WTC11 (cell line): ENCODE measurements around the gene OCIAD1. TPM values are rescaled to one million over a fixed set of nuclear protein-coding genes. Genes with fewer than 3 reads are reported as not detected.

ENCODE experiments used
- ATAC-seq: fragments of 200-7000 bp; cut with Tn5 transposase; 2 replicates; pipeline ENCODE4 v1.10.0; 2021; ENCODE audit warnings: mild to moderate bottlenecking, moderate library complexity
- CTCF ChIA-PET: fragments of 300-600 bp; sonication (Branson Sonifier 250); formaldehyde crosslinking; loops from one replicate; lab custom pipeline; 2021; ENCODE audit warnings: antibody characterized with exemption; lab: Charles Lee
- POLR2A ChIA-PET: fragments of 350-600 bp; sonication (Branson Sonifier 250); formaldehyde crosslinking; loops from one replicate; lab custom pipeline; 2021; ENCODE audit warnings: antibody characterized with exemption; lab: Charles Lee
- DNase-seq: peaks from one replicate; pipeline ENCODE4 v3.0.0; 2021; ENCODE audit warnings: low spot score
- H3K27ac Mint-ChIP-seq: 2 replicates; pipeline ENCODE4 v1.8.0; 2021; ENCODE audit warnings: mixed read lengths
- H3K27me3 Mint-ChIP-seq: 2 replicates; pipeline ENCODE4 v1.8.0; 2021; ENCODE audit warnings: low read depth, mild to moderate bottlenecking, moderate library complexity, mixed read lengths
- H3K36me3 Mint-ChIP-seq: 2 replicates; pipeline ENCODE4 v1.8.0; 2021; ENCODE audit warnings: mixed read lengths
- H3K4me1 Mint-ChIP-seq: 2 replicates; pipeline ENCODE4 v1.8.0; 2022; ENCODE audit warnings: mixed read lengths
- H3K4me3 Mint-ChIP-seq: 2 replicates; pipeline ENCODE4 v1.8.0; 2021; ENCODE audit warnings: mild to moderate bottlenecking, moderate library complexity, mixed read lengths
- H3K9me3 Mint-ChIP-seq: 2 replicates; pipeline ENCODE4 v1.8.0; 2021; ENCODE audit warnings: mixed read lengths
- CREM ChIP-seq: sonication (generic); formaldehyde crosslinking; IDR thresholded peaks from 2 replicates; pipeline ENCODE4 v1.8.1; 2022; ENCODE audit warnings: mild to moderate bottlenecking, missing genetic modification reagents, moderate library complexity
- ELF4 ChIP-seq: sonication (generic); formaldehyde crosslinking; IDR thresholded peaks from 2 replicates; pipeline ENCODE4 v1.8.1; 2022; ENCODE audit warnings: low read depth, mild to moderate bottlenecking, moderate library complexity, missing genetic modification reagents
- ESRRA ChIP-seq: sonication (generic); formaldehyde crosslinking; IDR thresholded peaks from 2 replicates; pipeline ENCODE4 v1.8.1; 2022; ENCODE audit warnings: mild to moderate bottlenecking, missing genetic modification reagents, borderline replicate concordance
- FOXP1 ChIP-seq: sonication (generic); formaldehyde crosslinking; IDR thresholded peaks from 2 replicates; pipeline ENCODE4 v1.8.0; 2022; ENCODE audit warnings: missing genetic modification reagents, mild to moderate bottlenecking, moderate library complexity, borderline replicate concordance
- GABPB1 ChIP-seq: sonication (generic); formaldehyde crosslinking; IDR thresholded peaks from 2 replicates; pipeline ENCODE4 v1.8.1; 2023; ENCODE audit warnings: mild to moderate bottlenecking, missing genetic modification reagents
- GRHL2 ChIP-seq: fragments of 250-450 bp; sonication (Bioruptor Pico); IDR thresholded peaks from 2 replicates; pipeline ENCODE4 v1.8.0; 2022; ENCODE audit warnings: mild to moderate bottlenecking, moderate library complexity; ENCODE audit not compliant: insufficient replicate concordance, severe bottlenecking
- GTF2I ChIP-seq: fragments of 250-450 bp; sonication (Bioruptor Pico); conservative IDR thresholded peaks from 2 replicates; pipeline ENCODE4 v1.4.0; 2021; ENCODE audit warnings: mild to moderate bottlenecking
- MYBL2 ChIP-seq: sonication (generic); formaldehyde crosslinking; IDR thresholded peaks from 2 replicates; pipeline ENCODE4 v1.8.1; 2023; ENCODE audit warnings: mild to moderate bottlenecking, moderate library complexity, missing genetic modification reagents
- total RNA-seq: library from RNA; stranded (reverse); gene quantifications from 3 replicates; pipeline ENCODE4 v1.2.3, GENCODE V29; 2021
- TF ChIP-seq, protein P1 (sequence below): sonication (generic); formaldehyde crosslinking; IDR thresholded peaks from 2 replicates; pipeline ENCODE4 v1.8.1; 2023; ENCODE audit warnings: mild to moderate bottlenecking, missing genetic modification reagents, moderate library complexity
- TF ChIP-seq, protein P2 (sequence below): sonication (generic); formaldehyde crosslinking; IDR thresholded peaks from 2 replicates; pipeline ENCODE4 v1.8.0; 2022; ENCODE audit warnings: mild to moderate bottlenecking, missing genetic modification reagents
- TF ChIP-seq, protein P3 (sequence below): sonication (generic); formaldehyde crosslinking; IDR thresholded peaks from 2 replicates; pipeline ENCODE4 v1.8.1; 2023; ENCODE audit warnings: mild to moderate bottlenecking, missing genetic modification reagents
- TF ChIP-seq, protein P4 (sequence below): sonication (generic); formaldehyde crosslinking; IDR thresholded peaks from 2 replicates; pipeline ENCODE4 v1.8.0; 2022; ENCODE audit warnings: mild to moderate bottlenecking, missing genetic modification reagents
- TF ChIP-seq, protein P5 (sequence below): sonication (generic); formaldehyde crosslinking; IDR thresholded peaks from 2 replicates; pipeline ENCODE4 v1.8.0; 2023; ENCODE audit warnings: mild to moderate bottlenecking, missing genetic modification reagents
- TF ChIP-seq, protein P6 (sequence below): sonication (generic); formaldehyde crosslinking; conservative IDR thresholded peaks from 2 replicates; pipeline ENCODE4 v1.8.1; 2022; ENCODE audit warnings: mild to moderate bottlenecking, missing genetic modification reagents
- TF ChIP-seq, protein P7 (sequence below): fragments of 200-600 bp; IDR thresholded peaks from 2 replicates; pipeline ENCODE4 v1.8.0; 2022; ENCODE audit warnings: antibody characterized with exemption

The OCIAD1 gene
- total RNA-seq, 1 experiment from 2014 or later, result 135 TPM

DNA sequence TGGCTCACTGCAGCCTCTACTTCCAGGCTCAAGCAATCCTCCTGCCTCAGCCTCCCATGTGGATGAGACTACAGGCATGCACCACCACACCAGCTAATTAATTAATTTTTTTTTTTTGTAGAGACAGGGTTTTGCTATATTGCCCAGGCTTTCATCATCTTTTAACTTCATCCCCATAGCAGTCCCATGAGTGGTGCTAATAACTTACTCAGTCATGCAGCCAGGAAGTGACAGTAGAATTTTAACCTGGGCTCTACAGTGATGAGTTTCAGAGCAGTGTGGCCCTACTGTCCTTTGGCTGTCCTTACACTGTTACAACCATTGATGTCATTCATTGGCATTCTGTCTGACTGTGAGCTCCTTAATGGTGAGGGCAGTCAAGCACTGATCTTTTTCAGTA is 79.6 kb downstream of the OCIAD1 start:
- TF ChIP-seq, protein P1, sequence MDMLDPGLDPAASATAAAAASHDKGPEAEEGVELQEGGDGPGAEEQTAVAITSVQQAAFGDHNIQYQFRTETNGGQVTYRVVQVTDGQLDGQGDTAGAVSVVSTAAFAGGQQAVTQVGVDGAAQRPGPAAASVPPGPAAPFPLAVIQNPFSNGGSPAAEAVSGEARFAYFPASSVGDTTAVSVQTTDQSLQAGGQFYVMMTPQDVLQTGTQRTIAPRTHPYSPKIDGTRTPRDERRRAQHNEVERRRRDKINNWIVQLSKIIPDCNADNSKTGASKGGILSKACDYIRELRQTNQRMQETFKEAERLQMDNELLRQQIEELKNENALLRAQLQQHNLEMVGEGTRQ (CRISPR knock-in tag), result no peak
- TF ChIP-seq ESRRA (no peak), GTF2I (CRISPR knock-in tag) (no peak), FOXP1 (no peak), CREM (no peak), GRHL2 (CRISPR knock-in tag) (no peak), GABPB1 (no peak), MYBL2 (no peak), ELF4 (no peak)
- TF ChIP-seq, protein P2, sequence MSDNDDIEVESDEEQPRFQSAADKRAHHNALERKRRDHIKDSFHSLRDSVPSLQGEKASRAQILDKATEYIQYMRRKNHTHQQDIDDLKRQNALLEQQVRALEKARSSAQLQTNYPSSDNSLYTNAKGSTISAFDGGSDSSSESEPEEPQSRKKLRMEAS (CRISPR knock-in tag), result no peak
- TF ChIP-seq, protein P3, sequence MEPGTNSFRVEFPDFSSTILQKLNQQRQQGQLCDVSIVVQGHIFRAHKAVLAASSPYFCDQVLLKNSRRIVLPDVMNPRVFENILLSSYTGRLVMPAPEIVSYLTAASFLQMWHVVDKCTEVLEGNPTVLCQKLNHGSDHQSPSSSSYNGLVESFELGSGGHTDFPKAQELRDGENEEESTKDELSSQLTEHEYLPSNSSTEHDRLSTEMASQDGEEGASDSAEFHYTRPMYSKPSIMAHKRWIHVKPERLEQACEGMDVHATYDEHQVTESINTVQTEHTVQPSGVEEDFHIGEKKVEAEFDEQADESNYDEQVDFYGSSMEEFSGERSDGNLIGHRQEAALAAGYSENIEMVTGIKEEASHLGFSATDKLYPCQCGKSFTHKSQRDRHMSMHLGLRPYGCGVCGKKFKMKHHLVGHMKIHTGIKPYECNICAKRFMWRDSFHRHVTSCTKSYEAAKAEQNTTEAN, result no peak
- TF ChIP-seq, protein P4, sequence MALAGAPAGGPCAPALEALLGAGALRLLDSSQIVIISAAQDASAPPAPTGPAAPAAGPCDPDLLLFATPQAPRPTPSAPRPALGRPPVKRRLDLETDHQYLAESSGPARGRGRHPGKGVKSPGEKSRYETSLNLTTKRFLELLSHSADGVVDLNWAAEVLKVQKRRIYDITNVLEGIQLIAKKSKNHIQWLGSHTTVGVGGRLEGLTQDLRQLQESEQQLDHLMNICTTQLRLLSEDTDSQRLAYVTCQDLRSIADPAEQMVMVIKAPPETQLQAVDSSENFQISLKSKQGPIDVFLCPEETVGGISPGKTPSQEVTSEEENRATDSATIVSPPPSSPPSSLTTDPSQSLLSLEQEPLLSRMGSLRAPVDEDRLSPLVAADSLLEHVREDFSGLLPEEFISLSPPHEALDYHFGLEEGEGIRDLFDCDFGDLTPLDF, result no peak
- TF ChIP-seq, protein P5, sequence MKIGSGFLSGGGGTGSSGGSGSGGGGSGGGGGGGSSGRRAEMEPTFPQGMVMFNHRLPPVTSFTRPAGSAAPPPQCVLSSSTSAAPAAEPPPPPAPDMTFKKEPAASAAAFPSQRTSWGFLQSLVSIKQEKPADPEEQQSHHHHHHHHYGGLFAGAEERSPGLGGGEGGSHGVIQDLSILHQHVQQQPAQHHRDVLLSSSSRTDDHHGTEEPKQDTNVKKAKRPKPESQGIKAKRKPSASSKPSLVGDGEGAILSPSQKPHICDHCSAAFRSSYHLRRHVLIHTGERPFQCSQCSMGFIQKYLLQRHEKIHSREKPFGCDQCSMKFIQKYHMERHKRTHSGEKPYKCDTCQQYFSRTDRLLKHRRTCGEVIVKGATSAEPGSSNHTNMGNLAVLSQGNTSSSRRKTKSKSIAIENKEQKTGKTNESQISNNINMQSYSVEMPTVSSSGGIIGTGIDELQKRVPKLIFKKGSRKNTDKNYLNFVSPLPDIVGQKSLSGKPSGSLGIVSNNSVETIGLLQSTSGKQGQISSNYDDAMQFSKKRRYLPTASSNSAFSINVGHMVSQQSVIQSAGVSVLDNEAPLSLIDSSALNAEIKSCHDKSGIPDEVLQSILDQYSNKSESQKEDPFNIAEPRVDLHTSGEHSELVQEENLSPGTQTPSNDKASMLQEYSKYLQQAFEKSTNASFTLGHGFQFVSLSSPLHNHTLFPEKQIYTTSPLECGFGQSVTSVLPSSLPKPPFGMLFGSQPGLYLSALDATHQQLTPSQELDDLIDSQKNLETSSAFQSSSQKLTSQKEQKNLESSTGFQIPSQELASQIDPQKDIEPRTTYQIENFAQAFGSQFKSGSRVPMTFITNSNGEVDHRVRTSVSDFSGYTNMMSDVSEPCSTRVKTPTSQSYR (CRISPR knock-in tag), result no peak
- TF ChIP-seq, protein P6, sequence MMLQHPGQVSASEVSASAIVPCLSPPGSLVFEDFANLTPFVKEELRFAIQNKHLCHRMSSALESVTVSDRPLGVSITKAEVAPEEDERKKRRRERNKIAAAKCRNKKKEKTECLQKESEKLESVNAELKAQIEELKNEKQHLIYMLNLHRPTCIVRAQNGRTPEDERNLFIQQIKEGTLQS (CRISPR knock-in tag), result no peak
- TF ChIP-seq, protein P7, sequence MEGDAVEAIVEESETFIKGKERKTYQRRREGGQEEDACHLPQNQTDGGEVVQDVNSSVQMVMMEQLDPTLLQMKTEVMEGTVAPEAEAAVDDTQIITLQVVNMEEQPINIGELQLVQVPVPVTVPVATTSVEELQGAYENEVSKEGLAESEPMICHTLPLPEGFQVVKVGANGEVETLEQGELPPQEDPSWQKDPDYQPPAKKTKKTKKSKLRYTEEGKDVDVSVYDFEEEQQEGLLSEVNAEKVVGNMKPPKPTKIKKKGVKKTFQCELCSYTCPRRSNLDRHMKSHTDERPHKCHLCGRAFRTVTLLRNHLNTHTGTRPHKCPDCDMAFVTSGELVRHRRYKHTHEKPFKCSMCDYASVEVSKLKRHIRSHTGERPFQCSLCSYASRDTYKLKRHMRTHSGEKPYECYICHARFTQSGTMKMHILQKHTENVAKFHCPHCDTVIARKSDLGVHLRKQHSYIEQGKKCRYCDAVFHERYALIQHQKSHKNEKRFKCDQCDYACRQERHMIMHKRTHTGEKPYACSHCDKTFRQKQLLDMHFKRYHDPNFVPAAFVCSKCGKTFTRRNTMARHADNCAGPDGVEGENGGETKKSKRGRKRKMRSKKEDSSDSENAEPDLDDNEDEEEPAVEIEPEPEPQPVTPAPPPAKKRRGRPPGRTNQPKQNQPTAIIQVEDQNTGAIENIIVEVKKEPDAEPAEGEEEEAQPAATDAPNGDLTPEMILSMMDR, result no peak
- TF ChIP-seq, all 79 proteins: peak for 0
- Mint-ChIP-seq H3K9me3 (no peaks in the 10 kb centered on the region), H3K27me3 (peaks cover 2% of the 10 kb centered on the region; the same call in 1 of the 2 replicates), H3K36me3 (no peaks in the 10 kb centered on the region), H3K27ac (no peak overlapping the region), H3K4me3 (no peak overlapping the region), H3K4me1 (peaks cover 15% of the 10 kb centered on the region)
- ChIA-PET POLR2A (no interaction called here), CTCF (interaction anchor here (1.0 kb wide), 1 partner anchor 34 kb away, joined by 4 read pairs; no protein-coding TSS in a partner anchor)
- no peak for DNase-seq
- ATAC-seq, result no peak

Other genes starting within 250 kb of the OCIAD1 start
- 33.1 to 38.7 TPM (median 36.9 TPM) in 3 replicates for gene FRYL, start 50.8 kb upstream of the OCIAD1 start, total RNA-seq
- 82.7 to 103 TPM (median 91.3 TPM) in 3 replicates for gene OCIAD2, start 75.7 kb downstream of the OCIAD1 start, total RNA-seq
- not detected in 3 replicates for gene CWH43, start 155.2 kb downstream of the OCIAD1 start, total RNA-seq